Fibroblast of skin of scalp (primary cell): ENCODE results near the gene OR4C3. TPM values are rescaled to one million over a fixed set of nuclear protein-coding genes. Genes with fewer than 3 reads are reported as not detected.
"Not testable (repeated sequence)": the region's sequence is repeated elsewhere in the genome, so short reads cannot be mapped to it uniquely, and the experiment has no call there.

Experiments used
- DNase-seq: peaks from one replicate; pipeline ENCODE4 v3.0.0-alpha.2; 2013
- polyA plus RNA-seq, 2 experiments: library from polyadenylated mRNA; unstranded; fragments of 120-200 nt; gene quantifications; one replicate each; pipeline ENCODE4 v1.2.1, GENCODE V29; 2013; ENCODE audit not compliant: insufficient read length in 2 of 2

The OR4C3 gene
- not detected for polyA plus RNA-seq (2013, experiment 1 of 2; ENCODE audit: insufficient read length)
- polyA plus RNA-seq (2013, experiment 2 of 2; ENCODE audit: insufficient read length) = not detected

GRCh38 chr11:48324620-48325019 is at the start of gene OR4C3:
Gene OR4C3 (plus strand): TSS chr11:48324920. CDS start chr11:48325022, 102 bp downstream.
- DNase-seq = not testable (repeated sequence)

GRCh38 chr11:48305923-48306322 is 18.8 kb upstream of the OR4C3 start, which contains the start of gene OR4S1:
Gene OR4S1 (plus strand): TSS chr11:48306223. CDS start chr11:48306223, 0 bp downstream.
- no peak for DNase-seq

DNA sequence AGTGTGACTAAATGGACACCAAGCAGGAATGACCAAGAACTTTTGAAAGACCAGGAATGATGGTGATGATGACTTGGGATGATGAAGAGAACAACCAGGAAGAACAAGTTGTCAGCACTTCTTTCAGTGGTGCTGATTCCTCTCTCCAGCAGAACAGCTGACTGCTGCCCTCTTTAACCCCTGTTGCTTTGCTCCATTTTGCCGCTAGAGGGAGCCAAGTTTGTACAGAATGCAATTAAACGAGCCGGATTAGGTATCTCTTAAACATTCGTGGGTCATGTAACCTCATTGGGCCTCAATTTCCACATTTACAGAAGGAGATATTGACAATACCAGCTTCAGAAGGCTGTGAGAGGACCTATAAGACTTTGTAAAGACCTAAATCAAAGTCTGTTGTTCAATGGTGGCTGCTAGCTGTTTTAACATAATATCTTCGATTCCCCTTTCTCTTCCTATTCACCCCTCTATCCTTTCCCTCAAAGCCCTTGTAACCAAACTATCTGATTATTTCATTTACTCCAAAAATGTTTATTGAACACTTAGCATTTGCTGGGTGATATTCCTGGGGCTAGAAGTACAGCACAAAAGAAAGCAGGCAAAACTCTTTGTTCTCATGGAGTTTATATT is 16.8 kb upstream of the OR4C3 start:
- DNase-seq = peak; percentile 35

GRCh38 chr11:48313590-48313989 is 11.1 kb upstream of the OR4C3 start:
- not testable (repeated sequence) for DNase-seq

GRCh38 chr11:48319813-48320212 is 4.9 kb upstream of the OR4C3 start:
- not testable (repeated sequence) for DNase-seq

DNA sequence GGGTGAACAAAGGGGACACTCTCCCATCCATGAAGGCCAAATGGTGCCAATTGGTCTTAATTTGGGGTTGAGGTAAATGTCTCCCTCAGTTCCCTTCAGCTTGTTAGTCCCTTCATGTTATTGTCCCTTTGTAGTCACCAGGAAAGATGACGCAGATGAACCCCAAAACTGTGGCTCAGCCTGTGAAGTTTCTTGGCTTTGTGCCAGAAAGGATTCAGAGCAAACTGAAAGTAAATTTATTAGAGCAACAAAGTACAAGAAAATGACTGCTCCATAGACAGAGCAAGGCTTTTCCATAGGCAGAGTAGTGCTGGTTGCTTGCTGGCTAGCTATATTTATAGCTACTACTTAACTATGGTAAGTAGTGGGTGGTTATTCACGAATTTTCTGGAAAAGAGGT is 16.7 kb downstream of the OR4C3 start:
- no peak for DNase-seq

- not testable (repeated sequence) for DNase-seq
These were observed 17.8 kb downstream of the OR4C3 start for GRCh38 chr11:48342505-48342904.

DNA sequence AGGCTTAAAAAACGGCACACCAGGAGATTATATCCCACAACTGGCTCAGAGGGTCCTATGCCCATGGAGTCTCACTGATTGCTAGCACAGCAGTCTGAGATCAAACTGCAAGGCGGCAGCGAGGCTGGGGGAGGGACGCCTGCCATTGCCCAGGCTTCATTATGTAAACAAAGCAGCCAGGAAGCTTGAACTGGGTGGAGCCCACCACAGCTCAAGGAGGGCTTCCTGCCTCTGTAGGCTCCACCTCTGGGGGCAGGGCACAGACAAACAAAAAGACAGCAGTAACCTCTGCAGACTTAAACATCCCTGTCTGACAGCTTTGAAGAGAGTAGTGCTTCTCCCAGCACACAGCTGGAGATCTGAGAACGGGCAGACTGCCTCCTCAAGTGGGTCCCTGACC is 21.6 kb downstream of the OR4C3 start:
- not testable (repeated sequence) for DNase-seq

DNA sequence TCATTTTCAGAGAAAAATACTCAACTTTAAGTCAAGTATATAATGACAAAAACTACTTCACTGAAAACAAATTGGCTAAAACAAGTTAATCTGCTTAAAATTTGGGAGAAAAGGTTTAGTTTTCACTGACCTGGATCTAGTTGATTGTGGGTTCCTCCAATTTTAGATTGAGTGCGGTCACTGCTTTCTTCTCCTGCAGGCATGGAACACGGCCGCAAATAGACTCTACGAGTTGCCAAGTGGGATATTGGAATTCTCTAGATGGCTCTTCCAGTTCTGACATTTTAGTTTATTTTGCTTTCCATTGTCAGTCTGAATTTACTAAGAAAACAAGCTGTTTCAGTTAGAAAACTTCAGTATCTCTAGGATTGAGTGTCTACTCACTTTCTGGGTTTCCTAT is 29.3 kb downstream of the OR4C3 start:
- no peak for DNase-seq

DNA sequence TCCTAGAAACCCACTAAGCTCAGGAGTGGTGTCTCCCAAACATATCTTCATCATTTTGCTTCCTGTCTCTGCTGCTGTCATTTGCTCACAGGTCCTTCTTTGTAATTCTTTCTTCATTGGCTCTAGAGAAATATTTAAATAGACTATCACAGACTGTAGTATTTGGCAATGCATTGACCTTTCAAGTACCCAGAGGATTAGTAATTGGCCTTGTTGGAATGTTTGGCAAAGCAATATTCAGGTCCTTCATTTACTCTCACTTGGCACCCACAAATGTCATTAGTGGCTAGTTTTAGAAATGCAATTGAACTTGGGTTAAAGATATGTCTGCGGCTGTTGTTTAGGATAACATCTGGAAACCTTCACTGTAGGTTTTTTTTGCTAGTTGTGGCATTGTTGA is 30.0 kb downstream of the OR4C3 start:
- DNase-seq = no peak

DNA sequence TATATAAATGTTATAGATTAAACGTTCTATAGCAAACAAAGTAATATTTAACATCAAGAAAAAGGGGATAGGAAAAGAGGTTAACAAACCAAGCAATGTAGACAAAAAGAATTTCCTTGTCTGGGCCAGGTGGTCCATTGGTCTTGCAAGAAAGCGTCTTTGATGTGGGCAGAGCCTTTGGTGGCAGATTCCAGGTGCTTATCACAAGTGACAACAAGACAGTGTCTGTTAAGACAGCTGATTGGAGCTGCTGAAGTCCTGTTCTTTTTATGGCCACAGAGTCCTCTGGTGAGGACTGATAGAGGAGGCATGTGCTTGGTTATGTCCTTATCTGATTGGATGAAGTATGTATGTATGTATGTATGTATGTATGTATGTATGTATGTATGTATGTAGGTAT is 36.6 kb downstream of the OR4C3 start:
- not testable (repeated sequence) for DNase-seq

GRCh38 chr11:48366365-48366764 is 41.6 kb downstream of the OR4C3 start, which contains the start of gene OR4C5:
Gene OR4C5 (minus strand): TSS chr11:48366465. CDS start chr11:48366465, 0 bp downstream.
- no peak for DNase-seq
